WERI-Rb-1 (cell line): Measurements from ENCODE around the gene TYW1.
A peak's percentile ranks its signal among the peaks of the same experiment; 100 is the strongest.
"Not testable (repeated sequence)": the region's sequence is repeated elsewhere in the genome, so short reads cannot be mapped to it uniquely, and the experiment has no call there.

Experiments used
- DNase-seq: peaks from one replicate; pipeline ENCODE4 v3.0.0-alpha.2; 2020
- H3K27ac ChIP-seq: fragments of 250-450 bp; sonication (Bioruptor Pico); 2 replicates; pipeline ENCODE4 v1.5.1; 2020; ENCODE audit warnings: mild to moderate bottlenecking, moderate library complexity
- H3K27me3 ChIP-seq: fragments of 250-450 bp; sonication (Bioruptor Pico); 2 replicates; pipeline ENCODE4 v1.5.1; 2021; ENCODE audit warnings: mild to moderate bottlenecking, low read depth, moderate library complexity; ENCODE audit not compliant: insufficient read depth, severe bottlenecking
- H3K36me3 ChIP-seq: fragments of 250-450 bp; sonication (Bioruptor Pico); 2 replicates; pipeline ENCODE4 v1.5.1; 2020; ENCODE audit warnings: mild to moderate bottlenecking, moderate library complexity
- H3K4me3 ChIP-seq: 2 replicates; pipeline ENCODE4 v1.5.1; 2011; ENCODE audit warnings: low read depth, mild to moderate bottlenecking, control low read depth, low read length
- H3K9me3 ChIP-seq: fragments of 250-450 bp; sonication (Bioruptor Pico); 2 replicates; pipeline ENCODE4 v1.5.1; 2021; ENCODE audit warnings: mild to moderate bottlenecking, moderate library complexity; ENCODE audit not compliant: severe bottlenecking
- CTCF ChIP-seq: IDR thresholded peaks from 2 replicates; pipeline ENCODE4 v1.5.1; 2011; ENCODE audit warnings: low read depth, mild to moderate bottlenecking, control low read depth, inconsistent platforms, low read length

The TYW1 gene

GRCh38 chr7:67018940-67019339, 22.3 kb downstream of the TYW1 start:
- Histone ChIP-seq H3K4me3 (no peak overlapping the region), H3K36me3 (peaks cover 29% of the 10 kb centered on the region), H3K9me3 (no peaks in the 10 kb centered on the region), H3K27me3 (no peaks in the 10 kb centered on the region), H3K27ac (peak overlapping the region; percentile 22; the same call in 1 of the 2 replicates)
- DNase-seq: no peak
- TF ChIP-seq CTCF: no peak

- no peaks in the 10 kb centered on the region for H3K27me3 ChIP-seq
- DNase-seq: peak; percentile 19
- peaks cover 29% of the 10 kb centered on the region for H3K36me3 ChIP-seq
- H3K9me3 ChIP-seq: no peaks in the 10 kb centered on the region
- no peak overlapping the region for H3K4me3 ChIP-seq
- peak overlapping the region; percentile 22 for H3K27ac ChIP-seq
- no peak for TF ChIP-seq CTCF
Observed at GRCh38 chr7:67019562-67020390, 23.1 kb downstream of the TYW1 start.

GRCh38 chr7:67021260-67021659, 24.6 kb downstream of the TYW1 start:
- Histone ChIP-seq H3K36me3 (peaks cover 29% of the 10 kb centered on the region), H3K27me3 (no peaks in the 10 kb centered on the region), H3K27ac (no peak overlapping the region), H3K9me3 (no peaks in the 10 kb centered on the region), H3K4me3 (no peak overlapping the region)
- DNase-seq: no peak
- TF ChIP-seq CTCF: no peak

- TF ChIP-seq CTCF: no peak
- no peak overlapping the region for H3K4me3 ChIP-seq
- no peak overlapping the region for H3K27ac ChIP-seq
- H3K27me3 ChIP-seq: no peaks in the 10 kb centered on the region
- H3K9me3 ChIP-seq: no peaks in the 10 kb centered on the region
- DNase-seq: no peak
- H3K36me3 ChIP-seq: peaks cover 29% of the 10 kb centered on the region
Observed at GRCh38 chr7:67022511-67022910, 25.9 kb downstream of the TYW1 start.

GRCh38 chr7:67025459-67025858, 28.8 kb downstream of the TYW1 start:
- DNase-seq, H3K27me3 ChIP-seq, H3K27ac ChIP-seq, H3K4me3 ChIP-seq, H3K9me3 ChIP-seq: not testable (repeated sequence)
- H3K36me3 ChIP-seq: peaks cover 13% of the 10 kb centered on the region

GRCh38 chr7:67031685-67032084, 35.1 kb downstream of the TYW1 start:
- not testable (repeated sequence) for H3K36me3 ChIP-seq, H3K27me3 ChIP-seq, H3K4me3 ChIP-seq, H3K9me3 ChIP-seq, H3K27ac ChIP-seq, DNase-seq

GRCh38 chr7:67033251-67033650, 36.6 kb downstream of the TYW1 start:
- peak; percentile 44 for DNase-seq
- no peak for TF ChIP-seq CTCF
- no peaks in the 10 kb centered on the region for H3K36me3 ChIP-seq

GRCh38 chr7:67036432-67037395, 40.1 kb downstream of the TYW1 start:
- DNase-seq, H3K27ac ChIP-seq, H3K4me3 ChIP-seq, H3K9me3 ChIP-seq, H3K36me3 ChIP-seq, H3K27me3 ChIP-seq: not testable (repeated sequence)

More at GRCh38 chr7:67033251-67033650, 36.6 kb downstream of the TYW1 start:
- H3K27me3 ChIP-seq: no peaks in the 10 kb centered on the region
- no peaks in the 10 kb centered on the region for H3K9me3 ChIP-seq
- H3K27ac ChIP-seq: no peak overlapping the region
- no peak overlapping the region for H3K4me3 ChIP-seq

GRCh38 chr7:67040832-67041231, 44.2 kb downstream of the TYW1 start:
- H3K27me3 ChIP-seq, H3K27ac ChIP-seq, DNase-seq, H3K4me3 ChIP-seq, H3K36me3 ChIP-seq, H3K9me3 ChIP-seq: not testable (repeated sequence)
